H1 (cell line): ENCODE data around the gene C17orf114.

Experiments
- CTCF ChIA-PET: fragments of 300-600 bp; sonication (Branson Sonifier 250); formaldehyde crosslinking; loops from one replicate; lab custom pipeline; 2021; ENCODE audit not compliant: partially characterized antibody; lab: Charles Lee
- POLR2A ChIA-PET: fragments of 300-600 bp; sonication (Branson Sonifier 250); formaldehyde crosslinking; loops from one replicate; lab custom pipeline; 2021; ENCODE audit warnings: inconsistent platforms; ENCODE audit not compliant: partially characterized antibody; lab: Charles Lee
- DNase-seq, 2 experiments: peaks; one replicate each; pipeline versions ENCODE4 v3.0.0 to v3.0.0-alpha.2; 2010 to 2022; ENCODE audit warnings: low spot score in 2 of 2, low read depth in 1 of 2, mixed read lengths in 1 of 2
- FAIRE-seq: peaks from 2 replicates; lab custom pipeline; 2011; peaks lifted over from hg19 to GRCh38; lab: Jason Lieb, UNC
- H2AFZ ChIP-seq: 2 replicates; pipeline ENCODE4 v1.8.1; 2012; ENCODE audit warnings: low read length, inconsistent platforms
- H2AK5ac ChIP-seq: 2 replicates; pipeline ENCODE4 v1.6.1; 2013; ENCODE audit warnings: low read depth, low read length
- H2BK120ac ChIP-seq: replicated peaks from 2 replicates; pipeline ENCODE3; 2013; ENCODE audit warnings: low read depth, low read length, inconsistent platforms
- H2BK12ac ChIP-seq: 2 replicates; pipeline ENCODE4 v1.6.1; 2013; ENCODE audit warnings: low read depth, low read length
- H2BK15ac ChIP-seq: 2 replicates; pipeline ENCODE4 v1.6.1; 2013; ENCODE audit warnings: low read length
- H2BK20ac ChIP-seq: 2 replicates; pipeline ENCODE4 v1.6.1; 2013; ENCODE audit warnings: low read length
- H2BK5ac ChIP-seq: 2 replicates; pipeline ENCODE4 v1.6.1; 2013; ENCODE audit warnings: low read depth, low read length
- H3K14ac ChIP-seq: 2 replicates; pipeline ENCODE4 v1.6.1; 2013; ENCODE audit warnings: inconsistent platforms; ENCODE audit not compliant: insufficient read length
- H3K18ac ChIP-seq: 2 replicates; pipeline ENCODE4 v1.6.1; 2013; ENCODE audit warnings: low read length; ENCODE audit errors: extremely low read depth
- H3K23ac ChIP-seq: 2 replicates; pipeline ENCODE4 v1.6.1; 2013; ENCODE audit warnings: inconsistent platforms; ENCODE audit not compliant: insufficient read length
- H3K23me2 ChIP-seq: 2 replicates; pipeline ENCODE4 v1.6.1; 2013; ENCODE audit warnings: low read depth, low read length
- H3K27ac ChIP-seq: 2 replicates; pipeline ENCODE4 v1.6.1; 2011; ENCODE audit warnings: low read depth, low read length, inconsistent platforms
- H3K27me3 ChIP-seq, 4 experiments: replicated peaks in 1 of 4; 1 replicate in 1 of 4; 2 replicates in 3 of 4; pipeline versions ENCODE4 v1.6.1 to v1.8.1; 2011 to 2013; ENCODE audit warnings: low read length in 3 of 4, mild to moderate bottlenecking in 3 of 4, inconsistent platforms in 2 of 4, mixed read lengths in 2 of 4, moderate library complexity in 1 of 4; ENCODE audit not compliant: control insufficient read depth in 3 of 4, insufficient read depth in 3 of 4; ENCODE audit errors: extremely low read depth in 1 of 4
- H3K36me3 ChIP-seq, 4 experiments: 2 replicates each; pipeline versions ENCODE4 v1.6.1 to v1.8.1; 2011 to 2013; ENCODE audit warnings: mild to moderate bottlenecking in 4 of 4, low read length in 3 of 4, moderate library complexity in 2 of 4, control low read depth in 1 of 4, inconsistent platforms in 1 of 4; ENCODE audit not compliant: insufficient read depth in 4 of 4, control insufficient read depth in 2 of 4
- H3K4ac ChIP-seq: replicated peaks from 2 replicates; pipeline ENCODE3; 2013; ENCODE audit warnings: low read length, low read depth, mixed read lengths, inconsistent platforms; ENCODE audit not compliant: insufficient read length
- H3K4me1 ChIP-seq, 4 experiments: replicated peaks in 1 of 4; 1 replicate in 1 of 4; 2 replicates in 3 of 4; pipeline versions ENCODE4 v1.6.1 to v1.8.1; 2011 to 2013; ENCODE audit warnings: low read length in 3 of 4, inconsistent platforms in 2 of 4, mixed read lengths in 1 of 4; ENCODE audit not compliant: insufficient read depth in 4 of 4, control insufficient read depth in 3 of 4
- H3K4me2 ChIP-seq, 2 experiments: 2 replicates each; pipeline versions ENCODE4 v1.6.1 to v1.8.1; 2011 to 2013; ENCODE audit warnings: low read depth in 2 of 2, low read length in 2 of 2, control low read depth in 1 of 2, inconsistent platforms in 1 of 2, mild to moderate bottlenecking in 1 of 2; ENCODE audit not compliant: insufficient read depth in 1 of 2
- H3K4me3 ChIP-seq, 4 experiments: fragments of 200-600, 300-600 bp in 1 of 4; sonication (generic), shearing (Covaris generic), sonication (Bioruptor Twin) in 1 of 4; 2 replicates each; pipeline versions ENCODE4 v1.5.1 to v1.8.1; 2011 to 2016; ENCODE audit warnings: low read length in 4 of 4, low read depth in 3 of 4, control low read depth in 2 of 4, inconsistent platforms in 2 of 4, mild to moderate bottlenecking in 2 of 4, mixed read lengths in 1 of 4, moderate library complexity in 1 of 4; ENCODE audit not compliant: insufficient read depth in 2 of 4; ENCODE audit errors: extremely low read depth in 1 of 4
- H3K56ac ChIP-seq: replicated peaks from 2 replicates; pipeline ENCODE3; 2013; ENCODE audit warnings: low read depth, mild to moderate bottlenecking, mixed read lengths, low read length, inconsistent platforms; ENCODE audit not compliant: insufficient read length
- H3K79me1 ChIP-seq: 2 replicates; pipeline ENCODE4 v1.6.1; 2013; ENCODE audit warnings: low read depth, low read length, control low read depth
- H3K79me2 ChIP-seq, 2 experiments: 2 replicates each; pipeline versions ENCODE4 v1.6.1 to v1.8.1; 2012 to 2013; ENCODE audit warnings: low read length in 2 of 2, mild to moderate bottlenecking in 2 of 2, inconsistent platforms in 1 of 2; ENCODE audit not compliant: insufficient read depth in 2 of 2, control insufficient read depth in 1 of 2
- H3K9ac ChIP-seq, 4 experiments: replicated peaks in 1 of 4; 1 replicate in 1 of 4; 2 replicates in 3 of 4; pipeline versions ENCODE4 v1.6.1 to v1.8.1; 2011 to 2013; ENCODE audit warnings: low read depth in 3 of 4, low read length in 3 of 4, control low read depth in 2 of 4, mild to moderate bottlenecking in 2 of 4, moderate library complexity in 2 of 4, inconsistent platforms in 1 of 4; ENCODE audit errors: extremely low read depth in 1 of 4
- H3K9me3 ChIP-seq, 2 experiments: 2 replicates each; pipeline versions ENCODE4 v1.6.1 to v1.8.1; 2012 to 2013; ENCODE audit warnings: mild to moderate bottlenecking in 2 of 2, moderate library complexity in 2 of 2, control low read depth in 1 of 2, inconsistent platforms in 1 of 2, low read depth in 1 of 2, low read length in 1 of 2, mixed read lengths in 1 of 2; ENCODE audit not compliant: insufficient read depth in 2 of 2
- H4K20me1 ChIP-seq, 2 experiments: replicated peaks in 1 of 2; 2 replicates each; pipeline versions ENCODE3 to v1.8.1; 2011 to 2013; ENCODE audit warnings: inconsistent platforms in 2 of 2, low read length in 2 of 2, mild to moderate bottlenecking in 1 of 2; ENCODE audit not compliant: insufficient read depth in 2 of 2, control insufficient read depth in 1 of 2
- H4K5ac ChIP-seq: 2 replicates; pipeline ENCODE4 v1.6.1; 2013; ENCODE audit warnings: low read length, low read depth, mixed read lengths, inconsistent platforms; ENCODE audit not compliant: insufficient read length
- H4K8ac ChIP-seq: 2 replicates; pipeline ENCODE4 v1.8.0; 2013; ENCODE audit warnings: mild to moderate bottlenecking, moderate library complexity, low read length, inconsistent platforms; ENCODE audit not compliant: insufficient read depth; ENCODE audit errors: extremely low read depth
- H4K91ac ChIP-seq: replicated peaks from 2 replicates; pipeline ENCODE3; 2013; ENCODE audit warnings: low read length, mixed read lengths, inconsistent platforms; ENCODE audit not compliant: insufficient read length
- ATF3 ChIP-seq: IDR thresholded peaks from 2 replicates; pipeline ENCODE4 v1.6.1; 2011; ENCODE audit warnings: low read depth, mild to moderate bottlenecking, low read length; ENCODE audit not compliant: insufficient read depth
- BCL11A ChIP-seq, 2 experiments: IDR thresholded peaks; one replicate each; pipeline ENCODE4 v1.6.1; 2011; ENCODE audit warnings: low read depth in 2 of 2, low read length in 2 of 2, mild to moderate bottlenecking in 2 of 2
- CHD2 ChIP-seq: IDR thresholded peaks from 2 replicates; pipeline ENCODE4 v1.6.1; 2012; ENCODE audit warnings: low read length, improper control_type of control experiment
- MAFK ChIP-seq: IDR thresholded peaks from 2 replicates; pipeline ENCODE4 v1.6.1; 2012; ENCODE audit warnings: low read depth, mild to moderate bottlenecking, improper control_type of control experiment, low read length
- WGBS, 2 experiments: shearing (Covaris generic) in 1 of 2; methylation state at CpG; one replicate each; pipeline versions ENCODE4 v1.1.6 to v1.1.7; 2013 to 2015; ENCODE audit warnings: low lambda C conversion rate in 2 of 2, mixed read lengths in 2 of 2, inconsistent platforms in 1 of 2, low coverage in 1 of 2, missing lambda C conversion rate in 1 of 2; ENCODE audit not compliant: insufficient replicate concordance in 2 of 2, insufficient coverage in 1 of 2, insufficient read length in 1 of 2; ENCODE audit errors: extremely low coverage in 1 of 2, missing lambda C conversion rate in 1 of 2; 5-methylcytosine and 5-hydroxymethylcytosine counted together

Gene C17orf114

GRCh38 chr17:4811471-4811870 is 9.3 kb upstream of the C17orf114 start:
- H3K18ac ChIP-seq = no peak overlapping the region
- ChIA-PET POLR2A (interaction anchor here (0.6 to 1.4 kb wide), 4 partner anchors 12 to 74 kb away, joined by 4 to 5 read pairs (median 4); no protein-coding TSS in a partner anchor), CTCF (interaction anchor here (1.1 kb wide), 1 partner anchor 76 kb away, joined by 3 read pairs; no protein-coding TSS in a partner anchor)
- no peaks in the 10 kb centered on the region; a peak in 1 of 7 replicates for H3K27me3 ChIP-seq
- H2BK20ac ChIP-seq = no peak overlapping the region
- no peak overlapping the region for H3K23ac ChIP-seq
- no peak overlapping the region for H4K91ac ChIP-seq
- DNase-seq = no peak
- H4K20me1 ChIP-seq = peaks cover 0 to 5% of the 10 kb centered on the region in 2 experiments
- 95% methylated on average over 12 of the region's 12 CpGs; no CpG with 5 or more reads in 1 of the 2 experiments for WGBS, 2 experiments
- H2BK5ac ChIP-seq = no peak overlapping the region
- H3K9ac ChIP-seq = no peak overlapping the region
- no peak overlapping the region for H2BK15ac ChIP-seq
- H2AFZ ChIP-seq = no peak overlapping the region
- H3K4me3 ChIP-seq = no peak overlapping the region
- peaks cover 5% of the 10 kb centered on the region; the same call in 1 of the 2 replicates for H3K23me2 ChIP-seq
- H2BK12ac ChIP-seq = no peak overlapping the region
- H3K56ac ChIP-seq = no peak overlapping the region
- H3K27ac ChIP-seq = no peak overlapping the region
- no peak overlapping the region for H2BK120ac ChIP-seq
- no peak overlapping the region for H3K14ac ChIP-seq
- no peak overlapping the region for H3K4ac ChIP-seq
- no peak overlapping the region for H3K4me2 ChIP-seq
- FAIRE-seq = no peak
- H3K79me2 ChIP-seq = 0 out of 4 replicates have a peak, but pooled peaks cover 0 to 3% of the 10 kb centered on the region in 2 experiments
- peaks cover 0 to 22% (median 6%) of the 10 kb centered on the region in 4 experiments; a peak in 5 of 8 replicates for H3K36me3 ChIP-seq
- peaks cover 0 to 5% (median 4%) of the 10 kb centered on the region in 4 experiments; a peak in 3 of 7 replicates for H3K4me1 ChIP-seq
- TF ChIP-seq ATF3 (no peak), BCL11A (IDR thresholded peaks at IDR 0.05; ENCODE audit: low read depth in 2 of 2, low read length in 2 of 2) (no peak), MAFK (no peak), CHD2 (no peak)
- H4K8ac ChIP-seq = no peak overlapping the region
- H3K9me3 ChIP-seq = no peaks in the 10 kb centered on the region; a peak in 1 of 4 replicates
- H4K5ac ChIP-seq = no peak overlapping the region
- no peak overlapping the region for H2AK5ac ChIP-seq
- H3K79me1 ChIP-seq = no peaks in the 10 kb centered on the region
